ENCODE measurements around the gene RNF224. TPM values are rescaled to one million over a fixed set of nuclear protein-coding genes. Genes with fewer than 3 reads are reported as not detected.
"Not testable (repeated sequence)": the region's sequence is repeated elsewhere in the genome, so short reads cannot be mapped to it uniquely, and the experiment has no call there.

RNF224 gene
- total RNA-seq, 1 donor from 2014 or later: not detected

DNA sequence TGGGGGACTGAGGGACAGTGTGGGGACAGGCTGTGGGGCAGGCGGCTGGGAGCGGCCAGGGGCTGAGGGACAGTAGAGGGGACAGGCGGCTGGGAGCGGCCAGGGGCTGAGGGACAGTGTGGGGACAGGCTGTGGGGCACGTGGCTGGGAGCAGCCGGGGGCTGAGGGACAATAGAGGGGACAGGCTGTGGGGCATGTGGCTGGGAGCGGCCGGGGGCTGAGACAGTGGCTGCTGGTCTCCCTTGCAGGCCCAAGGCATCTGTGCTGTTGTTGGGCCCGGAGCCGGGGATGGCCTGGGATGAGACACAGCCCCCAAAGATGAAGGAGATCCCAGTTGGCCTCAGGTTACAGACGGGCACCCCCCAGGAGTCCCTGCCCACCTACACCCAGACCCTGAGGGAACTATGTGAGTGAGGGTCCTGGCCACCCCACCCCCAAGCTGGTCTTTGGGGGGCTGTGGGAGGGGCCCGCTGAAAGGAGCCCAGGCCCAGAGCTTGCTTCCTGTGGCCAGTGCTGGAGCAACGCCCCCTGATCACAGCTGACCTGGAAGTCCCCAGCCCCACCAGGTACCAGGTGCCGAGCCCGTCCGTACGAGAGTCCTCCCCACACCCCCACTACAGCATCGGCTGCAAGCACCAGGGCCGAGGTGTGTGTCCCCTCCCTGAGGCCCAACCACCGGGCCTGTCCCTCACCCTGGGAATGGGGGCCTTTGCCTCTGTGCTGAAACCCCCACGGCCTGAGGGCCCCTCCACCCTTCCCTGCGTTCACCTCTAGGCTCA lies 24.4 kb downstream of the RNF224 start:
- no peak for DNase-seq (ENCODE audit: extremely low read depth, low read depth, low spot score)

DNA sequence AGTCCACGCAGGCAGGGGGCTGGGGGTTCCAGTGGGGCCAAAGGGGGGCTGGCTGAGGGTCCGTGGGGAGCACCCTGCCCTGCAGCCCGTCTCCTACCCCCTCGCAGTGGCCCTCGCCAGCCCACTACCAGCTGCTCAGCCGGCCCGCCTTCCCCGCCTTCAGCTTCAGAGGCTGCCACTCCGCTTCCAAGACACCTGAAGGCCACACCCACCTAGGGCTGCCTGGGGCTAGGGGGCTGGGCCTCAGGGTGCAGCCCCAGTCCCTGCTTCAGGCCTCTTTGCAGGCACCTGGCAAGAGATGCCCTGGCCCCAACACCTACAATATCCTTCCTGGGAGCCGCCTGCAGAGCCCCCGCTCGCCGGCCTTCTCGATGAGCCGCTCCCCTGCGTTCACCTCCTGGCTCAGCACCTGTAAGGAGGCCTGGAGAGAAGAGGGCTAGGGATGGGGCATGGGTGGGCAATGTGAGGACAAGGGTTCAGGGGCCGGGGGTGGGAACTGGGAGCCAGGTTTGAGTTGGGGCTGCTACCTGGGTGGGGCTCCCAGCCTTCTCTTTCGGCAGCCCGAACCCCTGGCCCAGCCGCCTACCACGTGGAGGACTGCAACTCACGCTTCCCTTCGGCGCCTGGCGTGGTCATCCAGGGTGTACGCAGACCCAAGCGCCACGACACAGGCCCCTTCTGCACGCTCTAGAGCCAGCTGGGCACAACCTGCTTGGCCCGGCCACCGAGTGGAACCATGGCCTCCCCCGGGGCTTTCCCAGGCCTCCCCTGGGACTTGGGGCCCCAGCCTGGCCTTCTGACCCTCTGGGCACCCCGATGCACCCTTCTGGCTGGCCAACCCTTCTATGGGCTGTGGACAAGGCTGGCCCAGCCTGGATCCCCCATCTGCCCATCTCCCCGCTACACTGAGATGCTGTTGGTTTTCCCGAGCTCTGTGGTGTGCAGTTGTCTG lies 25.5 kb downstream of the RNF224 start:
- DNase-seq (ENCODE audit: extremely low read depth, low read depth, low spot score): no peak

DNA sequence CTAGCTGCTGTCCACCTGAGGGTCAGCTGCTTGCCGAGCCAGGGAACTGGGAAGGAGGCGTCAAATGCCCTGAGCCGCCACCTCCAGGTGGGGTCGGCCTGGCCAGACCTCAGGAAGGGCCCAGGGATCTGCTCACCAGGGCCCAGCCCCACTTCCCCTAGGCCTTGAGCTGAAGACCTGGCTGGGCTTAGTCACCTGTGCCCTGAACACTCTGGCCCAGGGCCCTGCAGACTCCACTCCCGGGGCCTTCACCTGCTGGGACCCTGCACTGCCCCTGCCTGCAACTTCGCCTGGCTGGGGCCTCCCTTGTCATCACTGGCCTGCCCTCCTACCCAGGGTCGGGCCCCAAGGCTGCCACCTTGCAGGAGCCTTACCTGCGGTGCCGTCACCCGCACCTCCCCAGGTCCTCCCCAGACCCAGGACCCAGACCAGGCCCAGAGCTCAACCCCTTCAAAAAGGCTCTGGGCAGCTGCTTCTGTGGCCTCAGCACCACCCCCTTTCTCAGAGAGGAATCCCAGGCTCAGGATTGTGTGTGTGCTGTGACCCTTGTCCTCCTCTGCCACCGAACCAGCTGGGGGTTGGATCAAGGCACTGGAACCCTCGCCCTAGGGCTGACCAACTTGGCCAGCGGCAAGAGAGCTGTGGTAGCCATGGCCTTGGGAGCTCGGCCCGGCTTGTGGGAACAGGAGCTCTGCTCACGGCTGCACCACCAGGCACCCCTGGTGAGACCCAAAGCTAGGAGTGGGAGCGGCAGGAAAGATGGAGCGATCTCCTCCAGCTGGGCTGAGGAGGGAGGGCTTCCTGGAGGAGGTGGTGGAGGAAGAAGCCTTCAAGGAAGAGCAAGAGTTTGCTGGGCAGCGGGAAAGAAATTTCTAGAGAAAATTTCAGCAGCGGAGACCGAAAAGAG lies 26.7 kb downstream of the RNF224 start:
- no peak for DNase-seq (ENCODE audit: extremely low read depth, low read depth, low spot score)

GRCh38 chr9:137254624-137255447 lies 27.5 kb downstream of the RNF224 start, which contains the start of gene NELFB:
NELFB (plus strand) TSS chr9:137255327.
- DNase-seq (ENCODE audit: extremely low read depth, low read depth, low spot score): no peak

DNA sequence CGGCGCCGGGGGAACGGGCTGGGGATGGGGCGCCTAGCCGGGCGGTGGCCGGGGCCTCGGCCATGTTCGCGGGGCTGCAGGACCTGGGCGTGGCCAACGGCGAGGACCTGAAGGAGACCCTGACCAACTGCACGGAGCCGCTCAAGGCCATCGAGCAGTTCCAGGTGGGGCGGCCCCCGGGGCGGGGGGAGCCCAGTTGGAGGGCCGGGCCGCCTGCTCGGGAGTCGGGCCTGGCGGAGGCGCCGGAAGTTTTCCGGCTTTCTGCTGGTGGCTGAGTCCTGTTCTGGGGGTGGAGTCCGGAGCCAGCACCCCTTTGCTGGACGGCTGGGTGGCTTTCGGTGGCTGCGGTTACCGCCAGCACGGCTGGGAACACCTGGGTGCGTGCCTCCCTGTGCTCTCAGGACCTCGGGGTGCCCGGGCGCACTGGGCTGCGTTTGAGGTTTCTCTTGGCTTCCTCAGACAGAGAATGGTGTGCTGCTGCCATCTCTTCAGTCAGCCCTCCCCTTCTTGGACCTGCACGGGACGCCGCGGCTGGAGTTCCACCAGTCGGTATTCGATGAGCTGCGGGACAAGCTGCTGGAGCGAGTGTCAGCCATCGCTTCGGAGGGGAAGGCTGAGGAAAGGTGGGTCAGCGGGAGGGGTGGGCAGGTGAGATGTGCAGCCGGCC lies 28.3 kb downstream of the RNF224 start:
- no peak for DNase-seq (ENCODE audit: extremely low read depth, low read depth, low spot score)

DNA sequence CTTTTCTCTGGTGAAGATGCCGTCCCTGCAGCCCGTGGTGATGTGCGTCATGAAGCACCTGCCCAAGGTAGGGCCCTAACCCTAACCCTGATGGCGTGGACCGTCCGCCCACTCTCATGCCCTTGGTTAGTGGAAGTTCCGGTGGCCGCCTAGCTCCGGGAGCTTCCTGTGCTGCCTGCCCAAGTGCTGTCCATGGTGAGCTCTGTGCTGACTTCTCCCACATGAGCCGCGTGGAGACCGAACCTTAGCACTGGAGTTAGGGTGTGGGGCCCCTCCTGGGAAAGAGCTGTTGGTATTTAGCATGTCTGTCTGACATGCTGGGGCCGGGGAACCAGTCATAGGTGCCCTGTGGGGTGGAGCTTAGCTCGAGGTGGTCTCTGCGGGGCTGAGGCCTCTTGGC lies 29.1 kb downstream of the RNF224 start:
- no peak for DNase-seq (ENCODE audit: extremely low read depth, low read depth, low spot score)

GRCh38 chr9:137256856-137257255 lies 29.6 kb downstream of the RNF224 start:
- DNase-seq (ENCODE audit: extremely low read depth, low read depth, low spot score): no peak

GRCh38 chr9:137262173-137262908 lies 35.0 kb downstream of the RNF224 start:
- DNase-seq (ENCODE audit: extremely low read depth, low read depth, low spot score): not testable (repeated sequence)

GRCh38 chr9:137262909-137263285 lies 35.6 kb downstream of the RNF224 start:
- DNase-seq (ENCODE audit: extremely low read depth, low read depth, low spot score): no peak

GRCh38 chr9:137263506-137263905 lies 36.2 kb downstream of the RNF224 start:
- no peak for DNase-seq (ENCODE audit: extremely low read depth, low read depth, low spot score)

DNA sequence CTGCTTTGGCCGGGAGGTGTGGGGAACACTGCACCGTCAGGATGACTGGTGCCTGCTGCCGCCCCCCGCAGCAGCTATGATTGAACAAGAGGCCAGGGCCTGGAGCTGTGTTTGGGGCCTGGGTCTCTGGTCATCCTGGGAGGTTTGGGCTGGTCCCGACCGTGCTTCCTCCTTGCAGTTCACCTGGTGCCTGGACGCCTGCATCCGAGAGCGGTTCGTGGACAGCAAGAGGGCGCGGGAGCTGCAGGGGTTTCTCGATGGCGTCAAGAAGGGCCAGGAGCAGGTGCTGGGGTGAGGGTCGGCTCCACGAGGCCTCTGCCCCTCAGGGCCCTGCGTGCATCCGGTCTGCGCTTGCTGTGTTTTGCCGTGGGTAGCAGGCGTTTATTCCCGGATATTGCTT lies 36.8 kb downstream of the RNF224 start:
- DNase-seq (ENCODE audit: extremely low read depth, low read depth, low spot score): no peak

- DNase-seq (ENCODE audit: extremely low read depth, low read depth, low spot score): no peak
Measured at GRCh38 chr9:137265496-137266161, 38.3 kb downstream of the RNF224 start.

DNA sequence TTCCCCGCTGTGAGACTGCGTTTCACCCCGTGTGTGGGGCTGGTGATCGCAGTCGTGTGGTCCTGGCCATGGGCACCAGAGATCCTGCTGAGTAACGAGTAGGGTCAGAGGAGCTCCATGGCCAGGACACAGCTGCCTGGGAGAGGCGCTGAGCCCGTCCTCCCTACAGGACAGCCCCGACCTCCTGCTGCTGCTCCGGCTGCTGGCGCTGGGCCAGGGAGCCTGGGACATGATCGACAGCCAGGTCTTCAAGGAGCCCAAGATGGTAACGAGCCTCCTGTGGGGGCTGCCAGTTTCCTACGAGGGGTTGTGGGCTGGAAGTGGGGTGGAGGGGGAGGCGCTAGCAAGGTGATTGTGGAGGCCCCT lies 38.8 kb downstream of the RNF224 start:
- DNase-seq (ENCODE audit: extremely low read depth, low read depth, low spot score): no peak

DNA sequence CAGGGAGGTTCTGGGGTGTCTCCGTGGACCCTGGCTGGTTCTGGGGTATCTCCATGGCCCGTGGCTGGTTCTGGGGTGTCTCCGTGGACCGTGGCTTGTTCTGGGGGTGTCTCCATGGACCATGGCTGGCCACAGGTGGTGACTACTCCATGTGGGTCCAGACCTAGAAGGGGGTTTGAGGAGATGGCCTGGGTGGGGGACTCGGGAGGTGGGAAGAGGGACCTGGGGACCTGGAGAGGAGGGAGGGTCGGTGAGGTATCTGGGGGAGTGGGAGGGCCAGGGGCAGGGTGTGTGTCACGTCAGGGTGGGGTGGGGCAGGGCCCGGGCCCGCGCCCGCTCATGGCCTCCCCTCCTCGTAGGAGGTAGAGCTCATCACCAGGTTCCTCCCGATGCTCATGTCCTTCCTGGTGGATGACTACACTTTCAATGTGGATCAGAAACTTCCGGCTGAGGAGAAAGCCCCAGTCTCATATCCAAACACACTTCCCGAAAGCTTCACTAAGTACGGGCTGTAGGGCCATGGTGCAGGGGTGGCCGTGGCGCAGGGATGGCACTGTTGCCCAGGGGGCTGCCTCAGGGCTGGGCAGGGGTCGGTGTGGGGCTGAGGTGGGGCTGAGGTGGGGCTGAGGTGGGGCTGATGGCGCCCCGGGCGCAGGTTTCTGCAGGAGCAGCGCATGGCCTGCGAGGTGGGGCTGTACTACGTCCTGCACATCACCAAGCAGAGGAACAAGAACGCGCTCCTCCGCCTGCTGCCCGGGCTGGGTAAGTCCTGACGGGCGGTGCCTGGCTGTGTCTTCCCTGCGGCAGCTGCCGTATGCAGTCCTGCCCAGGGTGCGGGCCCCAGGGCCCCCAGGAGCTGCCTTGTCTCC lies 39.5 kb downstream of the RNF224 start:
- DNase-seq (ENCODE audit: extremely low read depth, low read depth, low spot score): no peak

DNA sequence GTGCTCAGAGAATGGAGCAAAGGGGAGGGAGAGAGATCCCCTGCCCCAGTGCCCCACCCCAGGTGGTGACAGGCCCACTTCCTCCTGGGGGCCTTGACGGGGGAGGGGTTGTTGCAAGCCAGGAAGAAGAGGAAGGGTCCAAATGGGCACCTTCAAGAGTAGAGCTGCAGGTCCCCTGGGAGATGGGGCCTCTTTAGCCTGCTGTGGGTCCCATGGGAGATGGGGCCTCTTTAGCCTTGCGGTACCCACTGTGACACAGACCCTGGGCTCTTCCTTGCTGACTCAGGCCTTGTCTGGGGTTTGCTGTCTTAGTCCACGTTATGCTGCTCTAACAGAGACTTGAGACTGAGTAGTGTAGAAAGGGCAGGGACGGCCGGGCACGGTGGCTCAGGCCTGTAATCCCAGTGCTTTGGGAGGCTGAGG lies 40.6 kb downstream of the RNF224 start:
- DNase-seq (ENCODE audit: extremely low read depth, low read depth, low spot score): no peak

GRCh38 chr9:137268538-137269201 lies 41.4 kb downstream of the RNF224 start:
- DNase-seq (ENCODE audit: extremely low read depth, low read depth, low spot score): no peak
